Rectal smooth muscle tissue (tissue), 1 donor: ENCODE results near the gene CLCN6.
A peak's percentile ranks its signal among the peaks of the same experiment; 100 is the strongest.

Experiments
- H3K27ac ChIP-seq: one replicate; pipeline ENCODE4 v1.7.0; 2013; ENCODE audit warnings: low read depth, low read length, inconsistent platforms
- H3K27me3 ChIP-seq: one replicate; pipeline ENCODE4 v1.7.0; 2013; ENCODE audit warnings: low read length; ENCODE audit not compliant: control insufficient read depth, insufficient read depth
- H3K36me3 ChIP-seq: one replicate; pipeline ENCODE4 v1.7.0; 2013; ENCODE audit warnings: low read length; ENCODE audit not compliant: control insufficient read depth, insufficient read depth
- H3K4me1 ChIP-seq: one replicate; pipeline ENCODE4 v1.7.0; 2013; ENCODE audit warnings: low read length; ENCODE audit not compliant: control insufficient read depth, insufficient read depth
- H3K4me3 ChIP-seq: one replicate; pipeline ENCODE4 v1.7.0; 2013; ENCODE audit warnings: low read length
- H3K9ac ChIP-seq: one replicate; pipeline ENCODE4 v1.7.0; 2013; ENCODE audit warnings: low read length

The CLCN6 gene, protein sequence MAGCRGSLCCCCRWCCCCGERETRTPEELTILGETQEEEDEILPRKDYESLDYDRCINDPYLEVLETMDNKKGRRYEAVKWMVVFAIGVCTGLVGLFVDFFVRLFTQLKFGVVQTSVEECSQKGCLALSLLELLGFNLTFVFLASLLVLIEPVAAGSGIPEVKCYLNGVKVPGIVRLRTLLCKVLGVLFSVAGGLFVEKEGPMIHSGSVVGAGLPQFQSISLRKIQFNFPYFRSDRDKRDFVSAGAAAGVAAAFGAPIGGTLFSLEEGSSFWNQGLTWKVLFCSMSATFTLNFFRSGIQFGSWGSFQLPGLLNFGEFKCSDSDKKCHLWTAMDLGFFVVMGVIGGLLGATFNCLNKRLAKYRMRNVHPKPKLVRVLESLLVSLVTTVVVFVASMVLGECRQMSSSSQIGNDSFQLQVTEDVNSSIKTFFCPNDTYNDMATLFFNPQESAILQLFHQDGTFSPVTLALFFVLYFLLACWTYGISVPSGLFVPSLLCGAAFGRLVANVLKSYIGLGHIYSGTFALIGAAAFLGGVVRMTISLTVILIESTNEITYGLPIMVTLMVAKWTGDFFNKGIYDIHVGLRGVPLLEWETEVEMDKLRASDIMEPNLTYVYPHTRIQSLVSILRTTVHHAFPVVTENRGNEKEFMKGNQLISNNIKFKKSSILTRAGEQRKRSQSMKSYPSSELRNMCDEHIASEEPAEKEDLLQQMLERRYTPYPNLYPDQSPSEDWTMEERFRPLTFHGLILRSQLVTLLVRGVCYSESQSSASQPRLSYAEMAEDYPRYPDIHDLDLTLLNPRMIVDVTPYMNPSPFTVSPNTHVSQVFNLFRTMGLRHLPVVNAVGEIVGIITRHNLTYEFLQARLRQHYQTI

GRCh38 chr1:11805422-11806306 lies at the start of gene CLCN6, which contains the start of gene MTHFR:
CLCN6 (plus strand) TSS chr1:11806191; CDS start chr1:11806263, 72 bp downstream.
MTHFR (minus strand) TSS chr1:11805964; CDS start chr1:11803116, 2,848 bp downstream.
- Histone ChIP-seq H3K4me1 (peaks cover 23% of the 10 kb centered on the region), H3K9ac (peak within 1 kb of the TSS; percentile 94)

DNA sequence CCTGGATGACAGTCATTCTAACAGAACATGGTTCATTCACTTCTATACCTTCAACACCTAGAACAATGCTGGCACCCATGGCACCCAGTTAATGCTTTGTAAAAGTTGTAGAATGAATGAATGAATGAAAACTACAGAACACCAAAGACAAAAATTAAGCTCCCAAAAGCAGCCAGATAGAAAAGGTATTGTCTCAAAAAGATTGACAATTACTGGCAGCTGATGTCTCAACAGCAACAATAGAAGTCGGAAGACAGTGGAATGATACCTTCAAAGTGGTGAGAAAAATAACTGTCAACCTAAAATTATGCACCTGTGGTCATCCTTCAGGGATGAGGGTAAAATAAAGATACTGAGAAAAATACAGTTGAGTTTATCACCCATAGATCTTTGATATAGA lies 48.9 kb upstream of the CLCN6 start:
- Histone ChIP-seq H3K27ac (no peak overlapping the region), H3K4me3 (no peak overlapping the region), H3K27me3 (peaks cover 3% of the 10 kb centered on the region), H3K4me1 (no peaks in the 10 kb centered on the region), H3K9ac (no peak overlapping the region), H3K36me3 (no peaks in the 10 kb centered on the region)

More at GRCh38 chr1:11805422-11806306, at the start of gene CLCN6, which contains the start of gene MTHFR:
- H3K4me3 ChIP-seq = peak within 1 kb of the TSS; percentile 94
- H3K27ac ChIP-seq = peak within 1 kb of the TSS; percentile 95
- H3K27me3 ChIP-seq = no peaks in the 10 kb centered on the region
- H3K36me3 ChIP-seq = peaks cover 8% of the 10 kb centered on the region

- no peaks in the 10 kb centered on the region for H3K4me1 ChIP-seq
- H3K9ac ChIP-seq = no peak overlapping the region
- H3K27me3 ChIP-seq = peaks cover 3% of the 10 kb centered on the region
- no peak overlapping the region for H3K4me3 ChIP-seq
- no peaks in the 10 kb centered on the region for H3K36me3 ChIP-seq
- H3K27ac ChIP-seq = no peak overlapping the region
Observed at GRCh38 chr1:11759791-11760190, 46.2 kb upstream of the CLCN6 start.

GRCh38 chr1:11761285-11761684 lies 44.7 kb upstream of the CLCN6 start:
- no peaks in the 10 kb centered on the region for H3K36me3 ChIP-seq
- H3K27ac ChIP-seq = no peak overlapping the region

GRCh38 chr1:11761988-11762406 lies 44.0 kb upstream of the CLCN6 start, which contains the start of gene C1orf167:
C1orf167 (plus strand) TSS chr1:11762193; CDS start chr1:11764401, 2,208 bp downstream.
- Histone ChIP-seq H3K4me1 (no peaks in the 10 kb centered on the region), H3K9ac (no peak within 1 kb of the TSS), H3K4me3 (no peak within 1 kb of the TSS), H3K27me3 (peaks cover 3% of the 10 kb centered on the region), H3K27ac (no peak within 1 kb of the TSS), H3K36me3 (no peaks in the 10 kb centered on the region)

More at GRCh38 chr1:11761285-11761684, 44.7 kb upstream of the CLCN6 start:
- Histone ChIP-seq H3K27me3 (peaks cover 3% of the 10 kb centered on the region), H3K4me1 (no peaks in the 10 kb centered on the region), H3K9ac (no peak overlapping the region), H3K4me3 (no peak overlapping the region)

- Histone ChIP-seq H3K9ac (no peak overlapping the region), H3K27me3 (peaks cover 3% of the 10 kb centered on the region), H3K4me3 (no peak overlapping the region), H3K27ac (no peak overlapping the region), H3K4me1 (no peaks in the 10 kb centered on the region), H3K36me3 (no peaks in the 10 kb centered on the region)
Observed at GRCh38 chr1:11764115-11764514, 41.9 kb upstream of the CLCN6 start.

DNA sequence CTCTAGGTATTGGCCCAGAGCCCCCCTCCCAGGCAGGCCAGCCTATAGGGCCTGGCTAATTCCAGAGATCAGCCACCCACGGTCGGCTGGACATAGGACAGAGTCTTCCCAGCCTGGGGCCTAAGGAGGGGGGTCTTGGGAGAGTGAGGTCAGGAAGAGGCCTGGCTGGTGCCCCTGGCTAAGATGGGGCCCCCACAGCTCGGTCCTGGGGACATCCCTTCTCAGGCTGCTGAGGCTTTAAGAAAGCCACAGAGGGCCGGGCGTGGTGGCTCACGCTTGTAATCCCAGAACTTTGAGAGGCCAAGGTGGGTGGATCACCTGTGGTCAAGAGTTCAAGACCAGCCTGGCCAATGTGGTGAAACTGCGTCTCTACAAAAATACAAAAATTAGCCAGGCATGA lies 41.5 kb upstream of the CLCN6 start:
- H3K36me3 ChIP-seq = no peaks in the 10 kb centered on the region
- H3K4me1 ChIP-seq = no peaks in the 10 kb centered on the region
- no peak overlapping the region for H3K27ac ChIP-seq
- H3K27me3 ChIP-seq = peaks cover 3% of the 10 kb centered on the region
- H3K4me3 ChIP-seq = no peak overlapping the region
- H3K9ac ChIP-seq = no peak overlapping the region

GRCh38 chr1:11765661-11766428 lies 40.1 kb upstream of the CLCN6 start:
- Histone ChIP-seq H3K4me1 (no peaks in the 10 kb centered on the region), H3K9ac (no peak overlapping the region)

DNA sequence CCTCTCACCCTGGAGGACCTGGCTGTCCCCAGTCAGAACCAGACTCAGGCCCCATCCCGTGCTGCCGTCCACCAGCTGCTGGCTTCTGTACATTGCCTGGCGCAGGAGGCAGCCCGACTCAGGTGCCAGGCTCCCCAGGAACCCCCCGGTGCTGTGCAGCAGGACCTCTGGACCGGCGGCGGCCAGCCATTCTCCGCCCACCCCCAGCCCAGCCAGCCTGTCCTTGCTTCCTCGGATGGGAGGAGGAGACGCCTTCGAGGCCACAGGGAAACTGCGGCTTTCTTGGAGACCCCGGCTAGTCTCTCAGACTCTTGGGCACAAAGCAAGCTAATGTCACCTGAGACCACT lies 39.6 kb upstream of the CLCN6 start:
- Histone ChIP-seq H3K9ac (no peak overlapping the region), H3K27me3 (peaks cover 3% of the 10 kb centered on the region), H3K27ac (no peak overlapping the region), H3K4me3 (no peak overlapping the region), H3K4me1 (no peaks in the 10 kb centered on the region), H3K36me3 (no peaks in the 10 kb centered on the region)

More at GRCh38 chr1:11765661-11766428, 40.1 kb upstream of the CLCN6 start:
- Histone ChIP-seq H3K27ac (no peak overlapping the region), H3K4me3 (no peak overlapping the region), H3K27me3 (peaks cover 3% of the 10 kb centered on the region), H3K36me3 (no peaks in the 10 kb centered on the region)

GRCh38 chr1:11767922-11768704 lies 37.9 kb upstream of the CLCN6 start:
- H3K27me3 ChIP-seq = no peaks in the 10 kb centered on the region
- H3K4me1 ChIP-seq = no peaks in the 10 kb centered on the region
- H3K4me3 ChIP-seq = no peak overlapping the region
- no peak overlapping the region for H3K9ac ChIP-seq
- no peaks in the 10 kb centered on the region for H3K36me3 ChIP-seq
- H3K27ac ChIP-seq = no peak overlapping the region

- Histone ChIP-seq H3K27ac (no peak overlapping the region), H3K27me3 (no peaks in the 10 kb centered on the region), H3K9ac (no peak overlapping the region), H3K4me3 (no peak overlapping the region), H3K36me3 (no peaks in the 10 kb centered on the region), H3K4me1 (no peaks in the 10 kb centered on the region)
Observed at GRCh38 chr1:11768821-11769220, 37.2 kb upstream of the CLCN6 start.
